CD8-positive, alpha-beta memory T cell (primary cell): Measurements from ENCODE around the gene GLUL. TPM values are rescaled to one million over a fixed set of nuclear protein-coding genes. Genes with fewer than 3 reads are reported as not detected.

Experiments used
- CTCF ChIA-PET: fragments of 350-600 bp; sonication (Branson Sonifier 250); formaldehyde crosslinking; loops from one replicate; lab custom pipeline; 2021; ENCODE audit warnings: antibody characterized with exemption; lab: Charles Lee
- POLR2A ChIA-PET: fragments of 350-600 bp; sonication (Branson Sonifier 250); formaldehyde crosslinking; loops from one replicate; lab custom pipeline; 2021; ENCODE audit warnings: antibody characterized with exemption; lab: Charles Lee
- DNase-seq, 5 donors: peaks; one replicate each; pipeline versions ENCODE4 v3.0.0 to v3.0.0-alpha.2; 2020 to 2022; ENCODE audit warnings: mixed read lengths in 1 of 5
- H3K27ac ChIP-seq: one replicate; pipeline ENCODE4 v1.7.0; 2013; ENCODE audit warnings: low read depth, mild to moderate bottlenecking, low read length, moderate library complexity
- H3K27me3 ChIP-seq: 2 replicates; pipeline ENCODE4 v1.7.0; 2013; ENCODE audit warnings: low read length, mild to moderate bottlenecking; ENCODE audit not compliant: insufficient read depth, poor library complexity, severe bottlenecking
- H3K36me3 ChIP-seq: 2 replicates; pipeline ENCODE4 v1.7.0; 2013; ENCODE audit warnings: mild to moderate bottlenecking, low read length, moderate library complexity; ENCODE audit not compliant: insufficient read depth
- H3K4me1 ChIP-seq: 2 replicates; pipeline ENCODE4 v1.7.0; 2013; ENCODE audit warnings: mild to moderate bottlenecking, low read length, moderate library complexity; ENCODE audit not compliant: insufficient read depth
- H3K4me3 ChIP-seq: 2 replicates; pipeline ENCODE4 v1.7.0; 2013; ENCODE audit warnings: mild to moderate bottlenecking, low read length
- H3K9me3 ChIP-seq: 2 replicates; pipeline ENCODE4 v1.7.0; 2013; ENCODE audit warnings: mild to moderate bottlenecking, low read length
- H3K27ac Mint-ChIP-seq, 8 donors: one replicate each; pipeline ENCODE4 v1.8.0; 2020 to 2021; ENCODE audit warnings: mixed read lengths in 8 of 8, mild to moderate bottlenecking in 6 of 8, inconsistent platforms in 3 of 8, moderate library complexity in 3 of 8
- H3K27me3 Mint-ChIP-seq, 2 donors: one replicate each; pipeline ENCODE4 v1.8.0; 2020 to 2021; ENCODE audit warnings: mixed read lengths in 2 of 2, mild to moderate bottlenecking in 1 of 2, moderate library complexity in 1 of 2
- H3K36me3 Mint-ChIP-seq, 3 donors: one replicate each; pipeline ENCODE4 v1.8.0; 2020 to 2021; ENCODE audit warnings: mixed read lengths in 3 of 3, inconsistent platforms in 1 of 3, mild to moderate bottlenecking in 1 of 3
- H3K4me1 Mint-ChIP-seq, 3 donors: one replicate each; pipeline ENCODE4 v1.8.0; 2020 to 2021; ENCODE audit warnings: mixed read lengths in 3 of 3, inconsistent platforms in 1 of 3, mild to moderate bottlenecking in 1 of 3
- H3K4me3 Mint-ChIP-seq, 7 donors: one replicate each; pipeline ENCODE4 v1.8.0; 2020 to 2021; ENCODE audit warnings: mixed read lengths in 7 of 7, mild to moderate bottlenecking in 6 of 7, moderate library complexity in 4 of 7, inconsistent platforms in 2 of 7
- H3K9me3 Mint-ChIP-seq, 5 donors: one replicate each; pipeline ENCODE4 v1.8.0; 2020 to 2022; ENCODE audit warnings: mixed read lengths in 5 of 5, mild to moderate bottlenecking in 3 of 5, moderate library complexity in 2 of 5, inconsistent platforms in 1 of 5
- polyA plus RNA-seq: library from polyadenylated mRNA; unstranded; fragments of 300-500 nt; fragmentation: Illumina TruSeq; gene quantifications from one replicate; pipeline ENCODE4 v1.2.3, GENCODE V29; 2021
- total RNA-seq, 2 experiments: library from RNA; stranded (reverse); gene quantifications; one replicate each; pipeline ENCODE4 v1.2.3, GENCODE V29; 2021

Gene GLUL
- total and polyA plus RNA-seq, 3 experiments from 2014 or later: 31.2 to 62.9 (median 32.7) TPM

DNA sequence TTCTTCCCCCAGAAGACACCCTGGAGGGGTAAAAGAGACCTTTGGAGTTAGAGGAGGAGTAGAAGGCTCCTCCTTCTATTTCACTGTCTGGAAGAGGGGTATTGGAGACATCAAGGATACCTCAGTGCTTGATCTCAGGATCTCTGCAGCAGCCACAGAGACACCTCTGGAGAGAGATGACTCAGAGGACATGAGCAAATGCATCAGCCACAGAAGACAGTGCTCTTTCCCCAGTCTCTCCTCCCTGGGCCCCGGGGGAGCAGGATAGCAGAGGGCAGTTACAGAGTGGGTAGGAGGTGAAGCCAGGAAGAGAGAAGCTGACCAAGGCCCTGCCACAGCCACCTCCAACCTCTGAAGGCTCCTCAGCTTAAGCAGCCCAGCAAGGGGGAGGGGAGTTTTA is 24.2 kb upstream of the GLUL start:
- Histone ChIP-seq H3K4me1 (no peaks in the 10 kb centered on the region), H3K27me3 (no peaks in the 10 kb centered on the region), H3K36me3 (no peaks in the 10 kb centered on the region), H3K4me3 (no peak overlapping the region), H3K9me3 (no peaks in the 10 kb centered on the region), H3K27ac (no peak overlapping the region)
- ChIA-PET POLR2A (no interaction called here), CTCF (no interaction called here)
- no peak for DNase-seq
- H3K27me3 Mint-ChIP-seq: peaks cover 7 to 24% of the 10 kb centered on the region in 2 donors
- H3K4me1 Mint-ChIP-seq: no peaks in the 10 kb centered on the region
- H3K36me3 Mint-ChIP-seq: no peaks in the 10 kb centered on the region
- no peak overlapping the region for H3K4me3 Mint-ChIP-seq
- H3K9me3 Mint-ChIP-seq: no peaks in the 10 kb centered on the region
- H3K27ac Mint-ChIP-seq: no peak overlapping the region

DNA sequence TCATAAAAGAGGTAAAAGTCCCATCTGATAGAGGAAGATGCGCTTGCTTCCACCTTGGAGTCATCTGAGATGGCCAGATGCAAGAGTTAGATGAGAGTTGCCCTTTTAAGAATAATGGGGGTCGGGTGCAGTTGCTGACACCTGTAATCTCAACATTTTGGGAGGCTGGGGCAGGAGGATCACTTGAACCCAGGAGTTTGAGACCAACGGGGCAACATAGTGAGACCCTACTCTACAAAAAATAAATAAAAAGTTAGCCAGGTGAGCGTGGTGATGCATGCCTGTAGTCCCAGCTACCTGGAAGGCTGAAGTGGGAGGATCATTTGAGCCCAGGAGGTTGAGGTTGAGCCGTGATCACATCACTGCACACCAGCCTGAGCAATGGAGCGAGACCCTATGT is 22.4 kb upstream of the GLUL start:
- Mint-ChIP-seq H3K4me1 (no peaks in the 10 kb centered on the region), H3K9me3 (no peaks in the 10 kb centered on the region), H3K27me3 (peaks cover 7 to 34% of the 10 kb centered on the region in 2 donors), H3K27ac (no peak overlapping the region), H3K4me3 (no peak overlapping the region), H3K36me3 (no peaks in the 10 kb centered on the region)
- Histone ChIP-seq H3K27ac (no peak overlapping the region), H3K9me3 (no peaks in the 10 kb centered on the region), H3K27me3 (no peaks in the 10 kb centered on the region), H3K4me1 (no peaks in the 10 kb centered on the region), H3K4me3 (no peak overlapping the region), H3K36me3 (no peaks in the 10 kb centered on the region)
- no peak for DNase-seq
- CTCF ChIA-PET: no interaction called here
- POLR2A ChIA-PET: no interaction called here

DNA sequence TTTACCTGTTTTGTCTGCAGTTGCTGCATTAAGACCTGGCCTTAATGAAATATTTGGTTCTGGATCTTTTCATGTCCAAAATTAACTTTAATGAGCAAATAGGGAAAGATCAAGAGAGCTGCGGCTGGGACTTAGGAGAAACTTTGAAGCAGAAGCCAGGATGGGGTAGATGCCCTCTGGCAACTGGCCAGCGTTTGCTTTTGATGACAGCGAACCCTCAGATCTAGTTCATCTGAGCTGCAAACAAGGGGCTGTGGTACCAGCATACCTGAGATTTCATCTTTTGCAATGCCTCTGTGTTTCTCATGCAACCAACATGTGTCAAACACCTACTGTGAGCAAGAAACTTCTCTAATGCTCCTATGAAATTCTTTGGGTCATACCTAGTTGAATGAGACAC is 21.9 kb upstream of the GLUL start:
- POLR2A ChIA-PET: no interaction called here
- Histone ChIP-seq H3K36me3 (no peaks in the 10 kb centered on the region), H3K9me3 (no peaks in the 10 kb centered on the region), H3K4me1 (no peaks in the 10 kb centered on the region), H3K27me3 (no peaks in the 10 kb centered on the region), H3K4me3 (no peak overlapping the region), H3K27ac (no peak overlapping the region)
- CTCF ChIA-PET: interaction anchor here (0.9 to 2.1 kb wide), 2 partner anchors 17 to 271 kb away, joined by 3 to 4 read pairs; no protein-coding TSS in a partner anchor
- H3K27me3 Mint-ChIP-seq: peaks cover 7 to 39% of the 10 kb centered on the region in 2 donors
- no peaks in the 10 kb centered on the region for H3K9me3 Mint-ChIP-seq
- H3K27ac Mint-ChIP-seq: no peak overlapping the region
- no peaks in the 10 kb centered on the region for H3K36me3 Mint-ChIP-seq
- no peaks in the 10 kb centered on the region for H3K4me1 Mint-ChIP-seq
- DNase-seq: no peak
- no peak overlapping the region for H3K4me3 Mint-ChIP-seq

DNA sequence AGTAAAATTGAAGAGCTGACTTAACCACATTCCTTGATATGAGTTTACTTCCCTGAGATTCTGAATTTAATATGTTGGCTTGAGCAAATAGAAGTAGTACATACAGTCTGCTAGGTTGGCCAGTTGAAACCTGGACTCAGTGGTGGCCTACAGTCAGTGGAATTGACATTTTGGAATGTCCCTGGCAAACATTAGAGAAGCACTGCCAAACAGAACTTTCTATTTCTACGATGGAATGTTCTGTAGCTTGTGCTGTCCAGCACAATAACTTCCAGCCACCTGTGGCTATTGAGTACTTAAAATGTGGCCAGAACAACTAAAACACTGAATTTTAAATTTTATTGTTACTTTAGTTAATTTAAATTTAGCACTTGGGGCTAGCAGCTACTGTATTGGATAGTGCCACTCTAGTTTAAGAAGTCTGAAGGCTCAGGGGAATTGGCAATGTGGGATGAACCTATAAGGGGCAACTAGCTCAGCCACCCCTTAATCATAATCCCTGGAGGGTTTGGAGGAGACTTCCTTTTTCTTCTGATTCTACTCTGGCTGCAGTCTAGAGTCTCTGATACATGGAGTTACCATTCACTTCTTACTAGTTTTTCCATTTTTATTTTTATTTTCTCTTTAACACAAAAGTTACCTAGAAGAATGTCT is 19.2 kb upstream of the GLUL start:
- DNase-seq: no peak
- H3K36me3 ChIP-seq: no peaks in the 10 kb centered on the region
- H3K27ac Mint-ChIP-seq: no peak overlapping the region
- peaks cover 21 to 53% of the 10 kb centered on the region in 2 donors for H3K27me3 Mint-ChIP-seq
- no peaks in the 10 kb centered on the region for H3K4me1 Mint-ChIP-seq
- ChIA-PET POLR2A (no interaction called here), CTCF (interaction anchor here (1.2 kb wide), 1 partner anchor 268 kb away, joined by 3 read pairs; no protein-coding TSS in a partner anchor)
- no peaks in the 10 kb centered on the region for H3K36me3 Mint-ChIP-seq
- H3K27me3 ChIP-seq: peaks cover 3% of the 10 kb centered on the region
- no peak overlapping the region for H3K4me3 Mint-ChIP-seq
- H3K4me1 ChIP-seq: no peaks in the 10 kb centered on the region
- no peak overlapping the region for H3K4me3 ChIP-seq
- no peak overlapping the region for H3K27ac ChIP-seq
- H3K9me3 ChIP-seq: no peaks in the 10 kb centered on the region
- peaks cover 0 to 6% (median 2%) of the 10 kb centered on the region in 5 donors for H3K9me3 Mint-ChIP-seq

DNA sequence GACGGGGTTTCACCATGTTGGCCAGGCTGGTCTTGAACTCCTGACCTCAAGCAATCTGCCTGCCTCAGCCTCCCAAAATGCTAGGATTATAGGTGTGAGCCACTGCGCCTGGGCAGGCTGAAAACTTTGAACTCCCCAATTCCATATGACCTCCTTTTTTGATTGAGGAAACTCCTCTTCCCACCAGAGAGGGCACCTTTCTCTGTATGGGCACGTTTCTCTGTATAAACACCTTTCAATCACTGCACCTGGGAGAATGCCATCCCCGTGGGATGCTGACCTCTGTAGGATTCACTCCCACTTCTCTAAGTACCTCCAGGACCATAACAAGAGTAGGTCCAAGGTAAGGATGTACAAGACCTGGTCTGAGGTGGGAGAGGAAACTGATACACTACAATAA is 18.5 kb upstream of the GLUL start:
- no peak for DNase-seq
- no peak overlapping the region for H3K27ac ChIP-seq
- H3K4me1 ChIP-seq: no peaks in the 10 kb centered on the region
- no peak overlapping the region for H3K4me3 ChIP-seq
- no peak overlapping the region for H3K27ac Mint-ChIP-seq
- H3K9me3 ChIP-seq: no peaks in the 10 kb centered on the region
- peaks cover 0 to 10% (median 6%) of the 10 kb centered on the region in 5 donors for H3K9me3 Mint-ChIP-seq
- peaks cover 3% of the 10 kb centered on the region for H3K27me3 ChIP-seq
- peaks cover 21 to 55% of the 10 kb centered on the region in 2 donors for H3K27me3 Mint-ChIP-seq
- CTCF ChIA-PET: interaction anchor here (1.2 kb wide), 1 partner anchor 267 kb away, joined by 3 read pairs; no protein-coding TSS in a partner anchor
- H3K4me3 Mint-ChIP-seq: no peak overlapping the region
- H3K4me1 Mint-ChIP-seq: no peaks in the 10 kb centered on the region
- POLR2A ChIA-PET: no interaction called here
- H3K36me3 ChIP-seq: no peaks in the 10 kb centered on the region
- H3K36me3 Mint-ChIP-seq: no peaks in the 10 kb centered on the region

DNA sequence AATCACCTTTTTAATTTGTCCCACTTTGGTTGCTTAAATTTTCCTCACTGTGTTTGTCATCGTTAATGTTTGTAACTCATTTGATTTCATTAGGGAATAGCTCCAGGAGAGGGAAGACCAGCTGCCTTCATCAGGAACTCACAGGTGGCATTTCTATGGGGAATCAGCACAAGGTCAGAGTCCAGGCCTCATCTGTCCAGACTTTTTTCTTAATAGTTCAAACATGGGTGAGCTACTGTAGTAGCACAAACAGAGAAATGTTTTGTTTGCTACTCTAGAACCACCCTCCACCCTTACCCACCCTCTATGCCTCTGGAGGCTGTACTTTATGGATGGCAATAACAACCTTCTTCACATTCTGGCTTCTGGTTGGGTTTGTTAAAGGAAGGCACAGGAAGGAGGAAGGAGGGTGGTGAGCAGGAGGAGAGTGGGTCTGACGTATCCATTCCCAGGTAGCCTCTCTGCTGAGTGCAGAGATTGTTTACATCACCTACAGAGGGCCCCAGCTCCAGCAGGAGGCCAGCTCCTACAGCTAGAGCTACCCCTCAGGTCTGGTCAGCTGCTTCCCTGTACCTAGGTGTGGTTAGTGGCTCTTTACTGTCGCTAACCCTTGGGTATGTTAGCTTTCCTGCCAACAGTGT is 17.0 kb upstream of the GLUL start:
- Histone ChIP-seq H3K9me3 (no peaks in the 10 kb centered on the region), H3K27ac (no peak overlapping the region), H3K27me3 (peaks cover 3% of the 10 kb centered on the region), H3K4me1 (no peaks in the 10 kb centered on the region), H3K4me3 (no peak overlapping the region), H3K36me3 (no peaks in the 10 kb centered on the region)
- Mint-ChIP-seq H3K27ac (no peak overlapping the region), H3K27me3 (peaks cover 20 to 44% of the 10 kb centered on the region in 2 donors), H3K4me1 (no peaks in the 10 kb centered on the region), H3K9me3 (peaks cover 0 to 10% (median 6%) of the 10 kb centered on the region in 5 donors), H3K36me3 (no peaks in the 10 kb centered on the region), H3K4me3 (no peak overlapping the region)
- ChIA-PET POLR2A (no interaction called here), CTCF (no interaction called here)
- no peak for DNase-seq

DNA sequence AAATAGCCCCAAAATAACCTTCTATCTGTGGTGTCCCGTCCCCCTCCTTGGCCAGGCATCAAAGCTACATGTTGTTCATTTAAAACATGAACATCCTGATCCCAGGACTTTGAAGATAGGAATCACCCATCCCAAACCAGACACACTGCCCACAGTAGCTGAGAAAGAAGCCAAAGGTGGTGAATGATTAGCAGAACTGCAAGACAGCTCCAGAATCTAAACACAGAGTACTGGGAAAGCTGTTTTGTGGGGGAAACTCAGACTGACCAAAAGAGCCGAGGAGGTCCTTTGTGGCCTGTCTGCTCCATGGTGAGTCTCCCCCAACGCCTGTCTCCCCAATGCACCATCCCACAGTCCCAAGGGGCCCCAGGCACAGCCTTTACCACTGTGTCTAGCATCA is 16.1 kb upstream of the GLUL start:
- H3K4me3 ChIP-seq: no peak overlapping the region
- ChIA-PET CTCF (interaction anchor here (0.5 to 1.2 kb wide), 3 partner anchors 11 to 265 kb away, joined by 3 to 4 read pairs (median 4); no protein-coding TSS in a partner anchor), POLR2A (no interaction called here)
- peaks cover 0 to 10% (median 6%) of the 10 kb centered on the region in 5 donors for H3K9me3 Mint-ChIP-seq
- no peaks in the 10 kb centered on the region for H3K9me3 ChIP-seq
- no peak for DNase-seq
- no peak overlapping the region for H3K27ac Mint-ChIP-seq
- no peaks in the 10 kb centered on the region for H3K4me1 ChIP-seq
- peaks cover 20 to 42% of the 10 kb centered on the region in 2 donors for H3K27me3 Mint-ChIP-seq
- H3K4me1 Mint-ChIP-seq: no peaks in the 10 kb centered on the region
- no peak overlapping the region for H3K4me3 Mint-ChIP-seq
- no peaks in the 10 kb centered on the region for H3K36me3 Mint-ChIP-seq
- no peak overlapping the region for H3K27ac ChIP-seq
- H3K36me3 ChIP-seq: no peaks in the 10 kb centered on the region
- peaks cover 3% of the 10 kb centered on the region for H3K27me3 ChIP-seq

DNA sequence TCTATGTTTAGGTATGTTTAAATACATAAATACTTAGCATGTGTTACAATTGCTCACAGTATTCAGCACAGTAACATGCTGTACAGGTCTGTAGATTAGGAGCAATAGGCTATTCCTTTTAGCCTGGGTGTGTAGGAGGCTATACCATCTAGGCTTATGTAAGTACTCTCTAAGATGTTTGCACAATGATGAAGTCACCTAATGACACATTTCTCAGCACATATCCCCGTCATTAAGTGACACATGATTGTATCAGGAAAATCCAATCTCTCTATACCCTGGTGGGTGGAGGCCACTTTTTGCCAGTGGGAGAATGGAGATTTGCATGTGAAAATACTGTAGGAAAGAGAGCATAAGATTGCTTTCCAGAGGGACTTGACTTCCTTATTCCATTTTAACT is 14.4 kb upstream of the GLUL start:
- DNase-seq: no peak
- ChIA-PET CTCF (interaction anchor here (1.3 kb wide), 1 partner anchor 9 kb away, joined by 5 read pairs; no protein-coding TSS in a partner anchor), POLR2A (no interaction called here)
- H3K27ac Mint-ChIP-seq: no peak overlapping the region
- no peaks in the 10 kb centered on the region for H3K4me1 ChIP-seq
- H3K4me3 ChIP-seq: no peak overlapping the region
- H3K4me1 Mint-ChIP-seq: no peaks in the 10 kb centered on the region
- H3K4me3 Mint-ChIP-seq: no peak overlapping the region
- no peaks in the 10 kb centered on the region for H3K36me3 Mint-ChIP-seq
- H3K27me3 ChIP-seq: peaks cover 3% of the 10 kb centered on the region
- no peak overlapping the region for H3K27ac ChIP-seq
- H3K27me3 Mint-ChIP-seq: peaks cover 19 to 42% of the 10 kb centered on the region in 2 donors
- H3K9me3 Mint-ChIP-seq: peaks cover 0 to 10% (median 6%) of the 10 kb centered on the region in 5 donors
- no peaks in the 10 kb centered on the region for H3K36me3 ChIP-seq
- H3K9me3 ChIP-seq: no peaks in the 10 kb centered on the region
